NB4 (cell line): ENCODE results near the gene IMPG2.

Source experiments
- DNase-seq: peaks from one replicate; pipeline ENCODE4 v3.0.0; 2010; ENCODE audit warnings: low read depth
- H3K4me3 ChIP-seq: one replicate; pipeline ENCODE4 v1.5.1; 2011; ENCODE audit warnings: mild to moderate bottlenecking, low read depth, low read length, moderate library complexity
- CTCF ChIP-seq: IDR thresholded peaks from one replicate; pipeline ENCODE4 v1.5.1; 2012; ENCODE audit warnings: low read depth, low read length
- MAX ChIP-seq: IDR thresholded peaks from 2 replicates; pipeline ENCODE4 v1.6.1; 2011; ENCODE audit warnings: low read depth, low read length
- MYC ChIP-seq: IDR thresholded peaks from 2 replicates; pipeline ENCODE4 v1.6.1; 2011; ENCODE audit warnings: low read depth, low read length
- POLR2A ChIP-seq: IDR thresholded peaks from 2 replicates; pipeline ENCODE4 v1.6.1; 2011; ENCODE audit warnings: mild to moderate bottlenecking; ENCODE audit not compliant: insufficient read length; ENCODE audit errors: extremely low read depth

IMPG2 gene

GRCh38 chr3:101284757-101285156, 35.6 kb downstream of the IMPG2 start:
- no peak overlapping the region for H3K4me3 ChIP-seq
- TF ChIP-seq POLR2A: no peak
- no peak for TF ChIP-seq CTCF
- TF ChIP-seq MYC: no peak
- no peak for TF ChIP-seq MAX
- DNase-seq: no peak

- no peak for TF ChIP-seq POLR2A
- TF ChIP-seq MAX: no peak
- TF ChIP-seq MYC: no peak
- no peak for TF ChIP-seq CTCF
- no peak for DNase-seq
- H3K4me3 ChIP-seq: no peak overlapping the region
Observed at GRCh38 chr3:101281521-101282030, 38.8 kb downstream of the IMPG2 start.

GRCh38 chr3:101279765-101280385, 40.5 kb downstream of the IMPG2 start:
- TF ChIP-seq CTCF (no peak), MAX (no peak), POLR2A (no peak), MYC (no peak)
- H3K4me3 ChIP-seq: no peak overlapping the region
- no peak for DNase-seq

- no peak overlapping the region for H3K4me3 ChIP-seq
- no peak for DNase-seq
- TF ChIP-seq MAX: no peak
- TF ChIP-seq POLR2A: no peak
- no peak for TF ChIP-seq CTCF
- no peak for TF ChIP-seq MYC
Observed at GRCh38 chr3:101279162-101279561, 41.2 kb downstream of the IMPG2 start.

- DNase-seq: no peak
- H3K4me3 ChIP-seq: no peak overlapping the region
- TF ChIP-seq POLR2A (no peak), MYC (no peak), MAX (no peak), CTCF (no peak)
Observed at GRCh38 chr3:101278727-101279126, 41.6 kb downstream of the IMPG2 start.
